Psoas muscle (tissue), 8 donors: ENCODE measurements around the gene TIMM23. TPM values are rescaled to one million over a fixed set of nuclear protein-coding genes. Genes with fewer than 3 reads are reported as not detected.
"Not testable (repeated sequence)": the region's sequence is repeated elsewhere in the genome, so short reads cannot be mapped to it uniquely, and the experiment has no call there.

Source experiments
- ATAC-seq, 4 donors: fragments of 200-7000 bp; cut with Tn5 transposase; one replicate each; pipeline ENCODE4 v1.9.1; 2020; ENCODE audit warnings: moderate library complexity in 3 of 4, mild to moderate bottlenecking in 2 of 4
- DNase-seq, 2 donors: peaks; one replicate each; pipeline ENCODE4 v3.0.0-alpha.2; 2020
- H3K27ac ChIP-seq: fragments of 200-600 bp; one replicate; pipeline ENCODE4 v1.8.0; 2022
- H3K27me3 ChIP-seq, 3 donors: fragments of 200-600 bp in 1 of 3; one replicate each; pipeline versions ENCODE4 v1.6.1 to v1.8.0; 2013 to 2022; ENCODE audit warnings: low read length in 2 of 3, mild to moderate bottlenecking in 2 of 3, moderate library complexity in 1 of 3; ENCODE audit not compliant: insufficient read depth in 3 of 3
- H3K36me3 ChIP-seq, 2 donors: fragments of 200-600 bp in 1 of 2; one replicate each; pipeline versions ENCODE4 v1.6.1 to v1.8.0; 2013 to 2022; ENCODE audit warnings: low read depth in 1 of 2, mild to moderate bottlenecking in 1 of 2, moderate library complexity in 1 of 2; ENCODE audit not compliant: insufficient read depth in 1 of 2
- H3K4me1 ChIP-seq: fragments of 200-600 bp; one replicate; pipeline ENCODE4 v1.8.0; 2022
- H3K4me3 ChIP-seq: fragments of 200-600 bp; one replicate; pipeline ENCODE4 v1.8.0; 2022; ENCODE audit warnings: mild to moderate bottlenecking
- H3K9me3 ChIP-seq: fragments of 200-600 bp; one replicate; pipeline ENCODE4 v1.8.0; 2022
- WGBS, 3 donors: extraction: QIAGEN DNeasy Blood & Tissue Kit; methylation state at CpG; one replicate each; pipeline versions ENCODE4 v1.1.6 to v1.1.7; 2013; 5-methylcytosine and 5-hydroxymethylcytosine counted together
- intact Hi-C, 2 donors: fragments of 100-400 bp; cut with DNase I; formaldehyde crosslinking; loops; one replicate each; pipeline versions ENCODE4 v1.11.0 to v1.14.2; 2022
- polyA plus RNA-seq, 3 donors: library from polyadenylated mRNA; stranded (reverse); fragments of 200-250 nt; gene quantifications; one replicate each; pipeline ENCODE4 v1.2.3, GENCODE V29; 2013
- total RNA-seq, 4 donors: library from RNA; stranded (reverse); fragmentation: NEBNext Ultra II Directional in 2 of 4; extraction: Animal tissue kit (Norgen Biotek cat#: 25700) in 2 of 4; gene quantifications; one replicate each; pipeline versions ENCODE4 v1.2.1 to v1.2.4, GENCODE V29; 2021 to 2023
- TF ChIP-seq, protein P1 (sequence below): fragments of 200-600 bp; IDR thresholded peaks from one replicate; pipeline ENCODE4 v1.8.0; 2022; ENCODE audit warnings: antibody characterized with exemption
- donor health status: healthy with polysubstance abuse.
- donor health status: DM: no; HTN: no; CAD: no; lungs with moderate emphysema.
- donor health status: Bipolar disorder and iron deficiency.
- donor health status: healthy.
- donor health status: DM: yes; HTN: yes; CAD: no.
- donor health status: DM: no; HTN: no; CAD: no.
- donor health status: DM: no; HTN: no; CAD: no.
- donor health status: DM: yes; HTN: yes; CAD: no.

TIMM23 gene
- total and polyA plus RNA-seq, 7 donors, result 82.9 to 134 (median 101) TPM

DNA sequence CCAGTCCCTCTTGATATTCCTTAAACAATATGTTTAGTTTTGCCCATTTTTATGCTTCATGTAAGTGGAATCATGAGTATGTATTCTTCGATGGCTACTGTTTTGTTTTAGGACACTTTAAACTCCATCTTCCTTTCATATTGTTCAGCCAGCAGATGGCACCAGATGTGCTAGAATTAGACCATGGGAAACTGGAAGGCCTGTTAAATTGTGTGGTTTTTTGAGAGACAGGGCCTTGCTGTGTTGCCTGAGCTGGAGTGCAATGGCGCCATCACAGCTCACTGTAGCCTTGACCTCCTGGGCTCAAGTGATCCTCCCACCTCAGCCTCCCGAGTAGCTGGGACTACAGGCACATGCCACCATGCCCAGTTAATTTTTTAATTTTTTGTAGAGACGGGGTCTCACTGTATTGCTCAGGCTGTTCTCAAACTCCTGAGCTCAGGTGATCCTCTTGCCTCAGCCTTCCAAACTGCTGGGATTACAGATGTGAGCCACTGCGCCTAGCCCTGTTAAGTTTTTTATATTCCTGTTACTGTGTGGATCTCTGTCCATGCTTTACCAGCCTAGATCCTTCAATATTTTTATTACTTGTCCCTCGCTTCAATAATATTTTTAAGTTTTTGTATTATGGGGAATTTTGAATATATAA, 11.4 kb downstream of the TIMM23 start:
- intact Hi-C loops, H3K9me3 ChIP-seq, H3K4me3 ChIP-seq, H3K27me3 ChIP-seq, H3K27ac ChIP-seq, H3K4me1 ChIP-seq, DNase-seq: not testable (repeated sequence)
- WGBS, 3 donors, result 80 to 86% (median 82%) methylated on average over 5 of the region's 6 CpGs
- TF ChIP-seq, protein P1, sequence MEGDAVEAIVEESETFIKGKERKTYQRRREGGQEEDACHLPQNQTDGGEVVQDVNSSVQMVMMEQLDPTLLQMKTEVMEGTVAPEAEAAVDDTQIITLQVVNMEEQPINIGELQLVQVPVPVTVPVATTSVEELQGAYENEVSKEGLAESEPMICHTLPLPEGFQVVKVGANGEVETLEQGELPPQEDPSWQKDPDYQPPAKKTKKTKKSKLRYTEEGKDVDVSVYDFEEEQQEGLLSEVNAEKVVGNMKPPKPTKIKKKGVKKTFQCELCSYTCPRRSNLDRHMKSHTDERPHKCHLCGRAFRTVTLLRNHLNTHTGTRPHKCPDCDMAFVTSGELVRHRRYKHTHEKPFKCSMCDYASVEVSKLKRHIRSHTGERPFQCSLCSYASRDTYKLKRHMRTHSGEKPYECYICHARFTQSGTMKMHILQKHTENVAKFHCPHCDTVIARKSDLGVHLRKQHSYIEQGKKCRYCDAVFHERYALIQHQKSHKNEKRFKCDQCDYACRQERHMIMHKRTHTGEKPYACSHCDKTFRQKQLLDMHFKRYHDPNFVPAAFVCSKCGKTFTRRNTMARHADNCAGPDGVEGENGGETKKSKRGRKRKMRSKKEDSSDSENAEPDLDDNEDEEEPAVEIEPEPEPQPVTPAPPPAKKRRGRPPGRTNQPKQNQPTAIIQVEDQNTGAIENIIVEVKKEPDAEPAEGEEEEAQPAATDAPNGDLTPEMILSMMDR, result peak; percentile 34
- H3K36me3 ChIP-seq, result peaks cover 0 to 51% of the 10 kb centered on the region in 2 donors
- ATAC-seq, result peak; percentile 57 to 76 (median 72)

DNA sequence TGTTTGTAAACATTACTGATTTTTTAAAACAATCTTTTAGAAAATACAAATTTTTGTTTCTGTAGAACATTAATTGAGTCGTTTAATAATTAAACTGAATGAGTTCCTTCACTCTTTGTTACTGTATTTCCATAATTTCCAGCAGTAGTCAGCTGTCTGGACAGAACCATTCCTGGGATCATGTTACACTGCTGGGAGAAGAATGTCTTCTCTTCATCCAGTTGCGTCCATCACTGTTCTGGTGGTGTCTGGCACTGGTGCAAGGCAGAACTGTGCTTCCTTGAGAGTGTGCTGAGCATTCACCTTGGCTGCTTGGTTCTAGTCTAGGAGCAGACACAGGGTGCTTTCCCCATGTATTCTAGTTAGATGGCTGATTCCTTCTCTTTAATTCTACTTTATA, 12.2 kb downstream of the TIMM23 start:
- H3K27ac ChIP-seq, DNase-seq, H3K4me3 ChIP-seq, H3K27me3 ChIP-seq, intact Hi-C loops, H3K4me1 ChIP-seq, H3K9me3 ChIP-seq: not testable (repeated sequence)
- WGBS, 3 donors, result 39 to 53% (median 43%) methylated on average over 2 of the region's 2 CpGs
- H3K36me3 ChIP-seq, result peaks cover 0 to 59% of the 10 kb centered on the region in 2 donors
- ATAC-seq, result peak; percentile 69 to 86 (median 82)

DNA sequence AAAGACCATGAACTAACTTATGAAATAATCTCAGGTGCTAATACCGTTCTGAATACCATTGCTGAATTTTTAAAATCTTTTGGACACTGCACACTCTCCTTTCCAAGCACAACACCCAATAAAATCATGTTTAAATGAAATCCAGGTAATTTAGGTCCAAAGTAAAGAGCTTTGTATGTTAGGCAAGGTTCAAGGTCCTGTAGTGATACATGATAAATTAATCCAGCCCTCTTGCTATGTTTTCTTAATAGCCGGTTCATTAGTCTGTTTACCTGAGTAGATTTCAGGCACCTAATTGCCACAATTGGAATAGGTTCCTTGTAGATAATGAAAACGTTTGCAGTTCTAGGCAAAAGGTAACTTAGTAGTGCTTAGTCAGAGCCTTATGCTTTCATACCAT, 13.3 kb downstream of the TIMM23 start:
- intact Hi-C loops, ATAC-seq, H3K4me3 ChIP-seq, DNase-seq, H3K27ac ChIP-seq, H3K9me3 ChIP-seq, H3K4me1 ChIP-seq, H3K27me3 ChIP-seq: not testable (repeated sequence)
- WGBS, 3 donors, result 86 to 90% (median 86%) methylated on average over 3 of the region's 3 CpGs
- peaks cover 0 to 65% of the 10 kb centered on the region in 2 donors for H3K36me3 ChIP-seq

DNA sequence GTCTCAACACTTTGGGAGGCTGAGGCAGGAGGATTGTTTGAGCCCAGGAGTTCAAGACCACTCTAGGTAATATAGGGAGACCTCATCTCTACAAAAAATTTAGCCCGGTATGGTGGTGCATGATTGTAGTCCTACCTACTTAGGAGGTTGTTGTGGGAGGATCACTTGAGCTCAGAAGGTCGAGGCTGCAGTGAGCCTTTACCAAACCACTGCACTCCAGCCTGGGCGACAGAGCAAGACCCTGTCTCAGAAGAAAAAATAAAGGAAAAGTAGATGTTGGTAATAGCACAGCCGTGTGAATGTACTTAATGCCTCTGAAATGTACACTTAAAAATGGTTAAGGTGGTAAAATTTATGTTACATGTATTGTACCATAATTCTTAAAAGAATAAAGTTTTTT, 25.3 kb downstream of the TIMM23 start:
- WGBS, 3 donors, result 92 to 96% (median 93%) methylated on average over 4 of the region's 4 CpGs
- Histone ChIP-seq H3K4me3 (no peak overlapping the region), H3K27me3 (no peaks in the 10 kb centered on the region), H3K9me3 (no peaks in the 10 kb centered on the region), H3K27ac (no peak overlapping the region), H3K4me1 (no peaks in the 10 kb centered on the region), H3K36me3 (peaks cover 7 to 65% of the 10 kb centered on the region in 2 donors)
- TF ChIP-seq, protein P1, result no peak
- ATAC-seq, result no peak
- intact Hi-C loops, result no loop called here
- no peak for DNase-seq

DNA sequence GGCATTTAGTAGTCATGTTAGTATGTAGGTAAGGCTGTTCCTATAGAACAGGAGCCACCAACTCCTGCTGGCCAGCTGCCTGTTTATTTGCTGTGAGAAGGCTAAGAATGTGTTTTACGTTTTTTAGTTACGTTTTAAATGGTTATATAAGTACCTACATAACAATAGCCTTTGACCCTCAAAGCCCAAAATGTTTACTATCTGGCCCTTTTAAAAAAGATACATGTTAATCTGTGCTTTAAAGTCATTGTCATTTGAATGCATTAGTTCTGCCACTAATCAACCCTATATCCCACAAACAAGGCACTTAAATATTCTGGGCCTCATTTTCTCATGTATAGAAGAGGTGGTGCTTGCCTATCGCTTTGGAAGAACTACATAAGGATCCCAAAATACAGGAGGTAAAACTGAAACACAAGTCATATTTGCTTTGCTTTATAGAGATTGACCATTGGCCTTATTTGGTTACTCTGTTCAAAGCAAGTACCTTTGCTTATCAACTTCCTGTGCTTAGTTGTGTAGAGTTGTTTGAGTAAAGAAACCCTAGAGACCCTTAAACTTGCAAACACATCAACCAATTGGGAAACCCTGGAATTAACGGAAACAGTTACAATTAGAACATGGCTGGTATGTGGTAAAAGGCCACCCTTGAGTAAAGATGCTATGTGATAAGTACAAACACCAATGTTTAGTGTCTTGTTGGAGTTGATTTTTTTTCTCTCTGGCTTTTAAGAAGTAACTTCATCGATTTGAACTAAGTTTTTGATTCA, 25.9 kb downstream of the TIMM23 start:
- Histone ChIP-seq H3K27me3 (no peaks in the 10 kb centered on the region), H3K9me3 (no peaks in the 10 kb centered on the region), H3K4me3 (no peak overlapping the region), H3K36me3 (peaks cover 11 to 66% of the 10 kb centered on the region in 2 donors), H3K4me1 (no peaks in the 10 kb centered on the region), H3K27ac (no peak overlapping the region)
- 85 to 91% (median 91%) methylated on average over 5 of the region's 5 CpGs for WGBS, 3 donors
- intact Hi-C loops, result no loop called here
- ATAC-seq (no peak), DNase-seq (no peak)
- TF ChIP-seq, protein P1, result no peak

DNA sequence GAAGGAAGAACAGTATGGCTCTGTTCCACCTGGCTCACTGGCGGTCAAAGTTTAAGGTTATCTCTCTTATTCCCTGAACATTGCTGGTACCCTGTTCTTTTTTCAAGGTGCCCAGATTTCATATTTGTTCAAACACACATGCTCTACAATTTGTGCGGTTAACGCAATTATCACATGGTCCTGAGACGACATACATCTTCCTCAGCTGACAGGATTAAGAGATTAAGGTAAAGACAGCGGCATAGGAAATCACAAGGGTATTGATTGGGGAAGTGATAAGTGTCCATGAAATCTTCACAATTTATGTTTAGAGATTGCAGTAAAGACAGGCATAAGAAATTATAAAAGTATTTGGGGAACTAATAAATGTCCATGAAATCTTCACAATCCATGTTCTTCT, 27.7 kb downstream of the TIMM23 start:
- H3K4me3 ChIP-seq, H3K9me3 ChIP-seq, H3K27me3 ChIP-seq, H3K27ac ChIP-seq, ATAC-seq, DNase-seq, H3K4me1 ChIP-seq, intact Hi-C loops: not testable (repeated sequence)
- 91 to 97% (median 92%) methylated on average over 5 of the region's 5 CpGs for WGBS, 3 donors
- peaks cover 12 to 75% of the 10 kb centered on the region in 2 donors for H3K36me3 ChIP-seq
